Right lobe of liver (tissue), 6 donors: ENCODE results near the gene BST2. TPM values are rescaled to one million over a fixed set of nuclear protein-coding genes. Genes with fewer than 3 reads are reported as not detected.

Experiments
- ATAC-seq, 4 donors: fragments of 200-7000 bp; cut with Tn5 transposase; one replicate each; pipeline ENCODE4 v1.9.1; 2020; ENCODE audit warnings: mild to moderate bottlenecking in 4 of 4, moderate library complexity in 4 of 4
- DNase-seq, 3 donors: peaks; one replicate each; pipeline ENCODE4 v3.0.0-alpha.2; 2020
- H3K27ac ChIP-seq, 3 donors: fragments of 200-600 bp; one replicate each; pipeline ENCODE4 v1.8.0; 2022
- H3K27me3 ChIP-seq, 2 donors: fragments of 200-600 bp; one replicate each; pipeline ENCODE4 v1.8.0; 2022
- H3K36me3 ChIP-seq, 4 donors: fragments of 200-600 bp; sonication (generic) in 1 of 4; one replicate each; pipeline versions ENCODE4 v1.5.1 to v1.8.0; 2017 to 2022; ENCODE audit warnings: control low read depth in 1 of 4
- H3K4me1 ChIP-seq, 4 donors: fragments of 200-600 bp; sonication (generic) in 1 of 4; one replicate each; pipeline versions ENCODE4 v1.5.1 to v1.8.0; 2017 to 2022; ENCODE audit warnings: control low read depth in 1 of 4
- H3K4me3 ChIP-seq, 3 donors: fragments of 200-600 bp; one replicate each; pipeline ENCODE4 v1.8.0; 2022
- H3K9me3 ChIP-seq, 4 donors: fragments of 200-600 bp; sonication (generic) in 1 of 4; one replicate each; pipeline versions ENCODE4 v1.5.1 to v1.8.0; 2017 to 2022; ENCODE audit warnings: control low read depth in 1 of 4
- POLR2A ChIP-seq: fragments of 450-650 bp; IDR thresholded peaks from one replicate; pipeline ENCODE4 v1.6.1; 2017; ENCODE audit warnings: antibody characterized with exemption, mild to moderate bottlenecking
- WGBS: methylation state at CpG from one replicate; pipeline ENCODE4 v1.1.6; 2018; ENCODE audit warnings: low coverage, low lambda C conversion rate; ENCODE audit not compliant: insufficient coverage; ENCODE audit errors: missing lambda C conversion rate; 5-methylcytosine and 5-hydroxymethylcytosine counted together
- intact Hi-C, 2 donors: fragments of 100-400 bp; cut with DNase I; formaldehyde crosslinking; loops; one replicate each; pipeline versions ENCODE4 v1.11.2 to v1.14.1; 2022
- total RNA-seq, 6 experiments: library from RNA; depleted of rRNA in 2 of 6; stranded (reverse); fragments of >200 nt in 2 of 6; fragmentation: NEBNext Ultra II Directional in 3 of 6; extraction: Animal tissue kit (Norgen Biotek cat#: 25700) in 3 of 6; gene quantifications; one replicate each; pipeline versions ENCODE4 v1.1.0 to v1.2.4, GENCODE V29; 2016 to 2023
- TF ChIP-seq, protein P1 (sequence below), 4 donors: fragments of 200-600 bp in 3 of 4; fragments of 450-650 bp in 1 of 4; IDR thresholded peaks; one replicate each; pipeline versions ENCODE4 v1.5.1 to v1.8.0; 2016 to 2022; ENCODE audit warnings: antibody characterized with exemption in 4 of 4, mild to moderate bottlenecking in 2 of 4
- donor health status: DM: no; HTN: yes; CAD: no.
- donor health status: DM: no; HTN: no; CAD: no.
- donor health status: DM: no; HTN: no; CAD: no.
- donor health status: DM: no; HTN: yes; CAD: no.
- donor health status: DM: no; HTN: yes; CAD: no.

BST2 gene
- total RNA-seq, 6 experiments from 2014 or later = 78.2 to 157 (median 96.2) TPM

DNA sequence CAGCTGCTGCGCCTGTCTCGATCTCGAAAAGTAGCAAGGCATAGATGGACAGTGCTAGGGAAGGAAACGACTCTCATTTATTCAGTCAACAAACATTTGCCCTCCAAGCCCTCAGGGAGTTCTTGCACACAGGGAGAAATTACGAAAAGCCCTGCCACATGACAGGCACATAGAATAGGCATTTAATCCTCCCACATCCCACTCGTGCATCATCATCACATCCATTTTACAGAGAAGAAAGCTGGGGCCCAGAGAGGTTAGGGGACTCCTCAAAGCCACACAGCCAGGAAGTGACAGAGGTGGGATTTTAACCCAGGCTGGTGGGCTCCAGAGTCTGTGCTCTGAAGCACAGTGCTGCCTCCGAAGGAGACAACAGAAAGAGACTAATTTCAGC lies 31.4 kb upstream of the BST2 start:
- intact Hi-C loops = no loop called here
- no peak for TF ChIP-seq POLR2A
- TF ChIP-seq, protein P1, sequence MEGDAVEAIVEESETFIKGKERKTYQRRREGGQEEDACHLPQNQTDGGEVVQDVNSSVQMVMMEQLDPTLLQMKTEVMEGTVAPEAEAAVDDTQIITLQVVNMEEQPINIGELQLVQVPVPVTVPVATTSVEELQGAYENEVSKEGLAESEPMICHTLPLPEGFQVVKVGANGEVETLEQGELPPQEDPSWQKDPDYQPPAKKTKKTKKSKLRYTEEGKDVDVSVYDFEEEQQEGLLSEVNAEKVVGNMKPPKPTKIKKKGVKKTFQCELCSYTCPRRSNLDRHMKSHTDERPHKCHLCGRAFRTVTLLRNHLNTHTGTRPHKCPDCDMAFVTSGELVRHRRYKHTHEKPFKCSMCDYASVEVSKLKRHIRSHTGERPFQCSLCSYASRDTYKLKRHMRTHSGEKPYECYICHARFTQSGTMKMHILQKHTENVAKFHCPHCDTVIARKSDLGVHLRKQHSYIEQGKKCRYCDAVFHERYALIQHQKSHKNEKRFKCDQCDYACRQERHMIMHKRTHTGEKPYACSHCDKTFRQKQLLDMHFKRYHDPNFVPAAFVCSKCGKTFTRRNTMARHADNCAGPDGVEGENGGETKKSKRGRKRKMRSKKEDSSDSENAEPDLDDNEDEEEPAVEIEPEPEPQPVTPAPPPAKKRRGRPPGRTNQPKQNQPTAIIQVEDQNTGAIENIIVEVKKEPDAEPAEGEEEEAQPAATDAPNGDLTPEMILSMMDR (IDR thresholded peaks at IDR 0.05) = no peak
- DNase-seq (no peak), ATAC-seq (no peak)
- no peaks in the 10 kb centered on the region for H3K9me3 ChIP-seq
- 61% methylated on average over 3 of the region's 7 CpGs for WGBS
- no peak overlapping the region for H3K4me3 ChIP-seq
- H3K27me3 ChIP-seq = no peaks in the 10 kb centered on the region
- no peaks in the 10 kb centered on the region for H3K4me1 ChIP-seq
- no peaks in the 10 kb centered on the region for H3K36me3 ChIP-seq
- H3K27ac ChIP-seq = no peak overlapping the region

DNA sequence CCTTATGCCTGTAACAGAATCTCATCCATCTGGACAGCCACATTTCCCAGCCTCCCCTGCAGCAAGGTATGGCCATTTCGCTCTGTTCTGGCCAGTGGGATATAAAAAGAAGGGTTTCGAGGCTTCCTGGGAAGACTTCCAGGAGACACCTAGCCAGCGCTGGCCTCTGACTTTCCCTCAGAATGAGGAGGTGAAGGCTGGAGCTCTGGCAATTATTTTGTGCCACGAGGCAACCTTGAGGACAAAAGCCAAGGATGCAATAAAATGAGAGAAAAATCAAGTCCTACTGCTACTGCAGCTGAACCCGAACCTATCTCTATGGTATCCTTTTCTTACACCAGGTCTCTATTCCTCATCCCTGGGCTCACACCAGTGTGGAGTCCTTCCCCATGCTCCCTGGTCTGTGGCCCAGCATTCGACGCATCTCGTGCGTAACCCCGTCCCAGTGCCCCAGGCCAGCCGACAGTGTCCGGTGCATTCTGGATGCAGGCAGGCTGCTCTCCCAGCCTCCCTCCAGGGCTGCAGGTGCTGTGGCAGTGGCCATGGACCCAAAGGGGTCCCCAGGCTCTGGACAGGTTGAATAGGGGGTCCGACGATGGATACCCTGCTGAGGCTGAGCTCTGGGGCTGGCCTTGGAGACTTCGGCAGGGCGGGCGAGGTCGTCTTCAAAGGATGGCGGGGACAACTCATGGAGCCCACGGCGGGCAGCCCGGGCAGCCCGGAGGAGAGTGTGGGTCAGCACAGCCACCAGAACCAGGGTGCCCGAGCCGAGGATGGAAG lies 30.9 kb upstream of the BST2 start:
- intact Hi-C loops = no loop called here
- no peak for TF ChIP-seq POLR2A
- TF ChIP-seq, protein P1 (IDR thresholded peaks at IDR 0.05) = no peak
- WGBS = 95% methylated on average over 9 of the region's 25 CpGs
- H3K4me1 ChIP-seq = no peaks in the 10 kb centered on the region
- H3K27ac ChIP-seq = no peak overlapping the region
- peak in 1 of 4 donors; percentile 18 for ATAC-seq
- H3K9me3 ChIP-seq = no peaks in the 10 kb centered on the region
- DNase-seq = no peak
- no peaks in the 10 kb centered on the region for H3K27me3 ChIP-seq
- no peaks in the 10 kb centered on the region for H3K36me3 ChIP-seq
- no peak overlapping the region for H3K4me3 ChIP-seq

DNA sequence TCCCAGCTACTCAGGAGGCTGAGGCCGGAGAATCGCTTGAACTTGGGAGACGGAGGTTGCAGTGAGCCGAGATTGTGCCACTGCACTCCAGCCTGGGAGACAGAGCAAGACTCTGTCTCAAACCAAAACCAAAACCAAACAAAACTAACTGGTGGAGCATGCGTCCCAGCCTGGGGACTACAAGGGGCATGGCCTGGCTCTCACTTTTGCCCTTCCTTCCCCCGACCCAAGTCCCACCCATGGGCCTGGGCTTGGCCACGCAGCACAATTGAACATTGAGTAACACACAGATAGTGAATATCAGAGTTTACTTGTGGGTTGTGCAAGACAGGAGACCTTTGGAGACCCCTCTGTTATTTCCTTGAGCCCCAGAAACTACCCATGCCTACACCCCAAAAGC lies 29.8 kb upstream of the BST2 start:
- intact Hi-C loops = no loop called here
- Histone ChIP-seq H3K27me3 (no peaks in the 10 kb centered on the region), H3K27ac (no peak overlapping the region), H3K4me1 (no peaks in the 10 kb centered on the region), H3K9me3 (no peaks in the 10 kb centered on the region), H3K4me3 (no peak overlapping the region), H3K36me3 (no peaks in the 10 kb centered on the region)
- WGBS = 40% methylated on average over 1 of the region's 7 CpGs
- no peak for DNase-seq
- peak in 2 of 4 donors; percentile 36 to 54 for ATAC-seq
- TF ChIP-seq POLR2A = no peak
- TF ChIP-seq, protein P1 (IDR thresholded peaks at IDR 0.05) = no peak

DNA sequence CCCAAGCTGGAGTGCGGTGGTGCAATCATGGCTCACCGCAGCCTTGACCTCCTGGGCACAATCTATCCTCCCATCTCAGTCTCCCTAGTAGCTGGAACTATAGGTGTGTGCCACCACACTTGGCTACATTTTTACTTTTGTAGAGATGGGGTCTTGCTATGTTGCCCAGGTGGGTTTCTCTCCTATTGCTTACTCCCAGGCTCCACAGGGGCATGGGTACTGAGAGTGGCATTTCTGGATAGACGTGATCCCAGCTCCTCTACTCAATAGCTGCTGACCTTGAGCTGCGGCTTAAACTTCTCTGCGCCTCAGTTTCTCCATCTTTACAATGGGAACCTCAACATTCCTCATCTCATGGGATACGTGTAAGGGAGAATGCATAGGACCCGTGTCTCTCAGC lies 26.0 kb upstream of the BST2 start:
- ATAC-seq (no peak), DNase-seq (no peak)
- Histone ChIP-seq H3K4me3 (no peak overlapping the region), H3K27ac (no peak overlapping the region), H3K27me3 (no peaks in the 10 kb centered on the region), H3K9me3 (no peaks in the 10 kb centered on the region), H3K36me3 (no peaks in the 10 kb centered on the region), H3K4me1 (no peaks in the 10 kb centered on the region)
- TF ChIP-seq, protein P1 (IDR thresholded peaks at IDR 0.05) = no peak
- TF ChIP-seq POLR2A = no peak
- 86% methylated on average over 1 of the region's 7 CpGs for WGBS
- intact Hi-C loops = no loop called here
